GM19025 (cell line): ENCODE measurements around the gene SHBG.
A peak's percentile ranks its signal among the peaks of the same experiment; 100 is the strongest.
"Not testable (repeated sequence)": the region's sequence is repeated elsewhere in the genome, so short reads cannot be mapped to it uniquely, and the experiment has no call there.

Experiments used
- ATAC-seq: cut with Tn5 transposase; IDR thresholded peaks from one replicate; pipeline ENCODE4 v1.9.1; 2021; ENCODE audit warnings: mild to moderate bottlenecking, low read depth, moderate library complexity; ENCODE audit not compliant: unreplicated experiment

Gene SHBG

GRCh38 chr17:7610641-7611040 lies 19.3 kb upstream of the SHBG start:
- no peak for ATAC-seq

DNA sequence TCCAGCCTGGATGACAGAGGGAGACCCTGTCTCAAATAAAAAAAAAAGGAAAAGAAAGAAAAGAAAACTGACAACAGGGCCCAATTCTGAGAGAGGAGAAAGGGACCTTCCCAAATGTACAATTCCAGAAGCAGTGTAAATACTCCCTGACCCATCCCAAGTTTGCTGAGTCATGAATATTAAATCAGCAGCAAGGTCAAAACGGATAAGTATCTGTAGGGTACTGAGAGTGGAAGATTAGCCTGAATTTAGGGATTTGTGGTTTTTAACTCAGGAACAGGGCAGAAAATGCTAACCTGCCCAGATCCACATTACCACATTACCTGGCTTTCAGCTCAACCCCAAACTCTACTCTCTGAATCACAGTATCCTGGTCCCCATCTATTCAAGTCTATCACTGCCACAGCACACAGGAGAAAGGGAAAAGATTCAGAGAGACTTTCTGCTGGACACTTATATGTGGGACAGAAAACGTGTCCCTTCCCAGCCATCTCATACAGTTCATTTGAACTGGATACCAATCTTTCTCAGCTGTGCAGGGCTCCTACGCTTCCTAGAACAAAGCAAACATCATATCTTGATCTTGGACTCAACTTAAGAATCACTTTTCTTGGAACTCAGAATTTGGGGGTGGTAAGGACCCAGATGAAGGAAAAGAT lies 18.2 kb upstream of the SHBG start:
- no peak for ATAC-seq

DNA sequence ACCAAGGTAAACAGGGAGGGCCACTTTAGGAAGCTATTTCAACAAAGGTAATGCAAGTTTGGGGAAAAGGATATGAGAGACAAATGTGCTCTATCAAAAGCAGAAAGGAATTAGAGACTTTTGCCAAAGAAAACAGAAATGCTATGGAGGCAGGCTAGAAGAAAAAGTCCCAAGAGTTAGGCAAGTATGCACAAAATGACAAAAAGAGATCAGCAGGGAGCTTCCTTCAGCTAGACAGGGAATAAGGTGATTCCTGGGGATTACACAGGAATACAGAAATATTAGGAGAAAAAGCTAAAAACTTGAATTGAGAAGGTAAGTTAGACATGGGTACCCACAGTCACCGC lies 17.7 kb upstream of the SHBG start:
- no peak for ATAC-seq

DNA sequence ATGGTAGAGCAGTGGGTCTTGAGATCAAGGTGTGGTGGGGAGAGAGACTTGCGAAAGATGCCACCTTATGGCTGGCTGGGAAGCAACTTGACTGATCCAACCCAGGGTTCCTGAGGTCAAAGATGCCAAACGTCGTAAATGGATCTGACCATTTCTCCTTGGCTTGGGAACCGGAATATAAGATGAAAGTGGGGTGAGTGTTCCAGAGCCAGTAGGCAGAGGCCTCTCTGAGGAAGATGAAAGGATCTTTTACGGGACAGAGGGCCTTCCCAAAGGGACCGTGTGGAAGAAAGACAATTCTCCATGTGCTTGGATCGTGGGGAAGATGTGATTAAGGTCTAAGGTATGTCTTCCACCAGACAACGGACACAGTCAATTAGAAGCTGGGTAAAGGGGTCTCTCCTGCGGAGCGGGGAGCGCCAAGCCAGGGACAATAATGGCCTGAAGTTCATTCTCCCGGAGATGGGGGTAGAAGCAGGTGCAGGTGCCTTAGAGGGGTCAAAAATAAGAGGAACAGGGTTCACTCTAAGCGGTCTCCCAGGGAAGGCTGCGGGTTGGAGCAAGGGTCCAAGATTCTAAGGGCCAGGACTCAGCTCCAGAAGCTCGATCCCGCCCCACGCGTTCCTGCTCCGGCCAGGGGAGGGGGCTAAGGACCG lies 16.0 kb upstream of the SHBG start:
- ATAC-seq = no peak

DNA sequence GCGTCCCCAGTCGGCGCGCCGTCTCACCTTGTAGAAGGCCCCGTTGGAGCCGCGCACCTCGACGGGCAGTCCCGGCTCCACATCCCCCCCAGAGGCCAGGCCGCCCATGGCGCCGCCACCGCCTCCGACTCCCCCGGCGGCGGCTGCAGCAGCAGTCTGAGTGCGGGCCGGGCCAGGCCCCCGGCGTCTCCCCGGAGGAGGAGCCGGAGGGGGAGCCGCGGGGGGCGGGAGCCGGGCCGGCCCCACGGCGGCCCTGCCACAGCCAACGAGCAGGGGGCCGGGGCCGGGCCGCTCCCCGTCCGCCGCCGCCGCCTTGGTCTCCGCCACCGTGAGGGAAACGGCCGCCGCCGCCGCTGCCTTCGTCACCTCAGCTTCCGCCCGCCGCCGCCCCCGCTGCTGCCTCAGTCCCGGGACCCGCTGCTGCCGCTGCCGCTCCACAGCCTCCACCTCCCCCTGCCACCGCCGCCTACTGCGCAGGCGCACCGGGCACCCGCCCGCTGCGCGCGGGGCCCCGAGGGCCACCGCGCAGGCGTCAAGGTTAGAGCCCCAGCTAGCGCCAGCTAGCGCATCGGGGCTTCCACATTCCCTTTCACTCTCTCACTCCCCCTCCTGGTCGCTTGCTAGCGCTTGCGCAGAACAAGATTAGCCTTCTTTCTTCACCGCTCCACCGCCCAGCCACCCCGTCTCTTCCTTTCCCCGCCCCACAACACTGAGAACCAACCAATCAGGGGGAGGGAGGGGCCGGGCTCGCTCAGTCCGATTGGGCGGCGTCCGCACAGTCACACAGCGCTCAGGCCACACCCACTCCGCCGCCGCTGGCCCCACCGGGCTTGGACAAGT lies 15.3 kb upstream of the SHBG start, which contains the start of gene FXR2:
TSS of gene FXR2 (minus strand) at position 473 of the 840 bp plus-strand sequence. CDS start at position 108, 365 bp downstream.
- ATAC-seq = peak; percentile 83

GRCh38 chr17:7615265-7615747 lies 14.6 kb upstream of the SHBG start:
- no peak for ATAC-seq

DNA sequence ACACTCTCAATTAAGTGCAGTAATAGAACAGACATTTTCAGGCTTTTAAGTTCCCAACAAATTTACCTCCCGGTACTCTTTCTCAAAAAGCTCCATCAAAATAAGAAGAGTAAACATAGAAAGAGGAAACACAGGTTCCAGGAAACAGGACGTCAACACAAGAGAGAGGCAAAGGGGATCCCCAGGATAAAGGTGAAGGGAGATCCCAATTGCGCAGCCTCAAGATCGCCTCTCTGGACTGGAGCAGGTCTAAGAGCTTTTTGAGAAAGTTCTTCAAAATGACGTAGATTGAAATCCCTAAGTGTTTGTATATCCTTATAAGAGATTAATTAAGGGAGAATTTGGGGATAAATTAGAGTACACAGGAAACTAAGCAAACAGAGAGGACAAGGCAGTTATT lies 11.3 kb upstream of the SHBG start:
- no peak for ATAC-seq

DNA sequence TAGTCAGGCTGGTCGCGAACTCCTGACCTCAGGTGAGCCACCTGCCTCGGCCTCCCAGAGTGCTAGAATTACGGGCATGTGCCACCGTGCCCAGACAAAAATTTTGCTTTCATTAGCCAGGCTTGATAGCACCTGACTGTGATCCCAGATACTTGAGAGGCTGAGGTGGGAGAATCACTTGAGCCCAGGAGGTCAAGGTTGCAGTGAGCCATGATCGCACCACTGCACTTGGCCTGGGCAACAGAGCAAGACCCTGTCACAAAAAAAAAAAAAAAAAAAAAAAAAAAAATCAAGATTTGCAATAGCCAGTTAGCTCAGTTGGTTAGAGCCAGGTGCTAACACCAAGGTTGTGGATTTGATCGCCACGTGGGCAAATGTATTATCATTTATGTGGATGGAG lies 9.1 kb upstream of the SHBG start:
- ATAC-seq = no peak

GRCh38 chr17:7623661-7624060 lies 6.3 kb upstream of the SHBG start:
- no peak for ATAC-seq

DNA sequence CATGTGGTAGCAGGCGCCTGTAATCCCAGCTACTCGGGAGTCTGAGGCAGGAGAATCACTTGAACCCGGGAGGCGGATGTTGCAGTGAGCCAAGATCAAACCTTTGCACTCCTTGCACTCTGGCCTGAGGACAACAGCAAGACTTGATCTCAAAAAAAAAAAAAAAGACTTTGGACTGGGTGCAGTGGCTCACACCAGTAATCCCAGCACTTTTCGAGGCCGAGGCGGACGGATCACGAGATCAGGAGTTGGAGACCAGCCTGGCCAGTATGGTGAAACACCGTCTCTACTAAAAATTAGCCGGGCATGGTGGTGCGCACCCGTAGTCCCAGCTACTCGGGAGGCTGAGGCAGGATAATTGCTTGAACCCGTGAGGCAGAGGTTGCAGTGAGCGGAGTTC lies 4.2 kb upstream of the SHBG start:
- ATAC-seq = not testable (repeated sequence)

DNA sequence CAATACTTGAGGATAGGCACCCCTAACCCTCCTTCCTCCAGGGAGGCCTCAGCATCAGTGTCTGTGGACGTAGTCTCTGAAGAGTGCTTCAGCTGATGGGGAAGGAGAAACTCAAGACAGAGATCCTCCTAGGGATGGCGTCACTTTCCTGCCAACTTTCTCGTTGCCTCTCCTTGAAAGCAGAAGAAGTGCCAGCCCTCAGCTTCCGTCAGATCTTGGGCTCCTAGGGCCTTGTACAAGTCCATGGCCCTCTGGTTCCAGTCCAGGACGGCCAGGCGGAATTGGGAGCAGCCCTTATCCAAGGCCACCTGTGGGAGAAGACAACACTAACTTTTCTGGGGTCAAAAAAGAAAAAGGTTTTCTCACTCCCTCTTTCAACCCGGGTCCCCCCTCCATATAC lies 3.6 kb upstream of the SHBG start:
- no peak for ATAC-seq

DNA sequence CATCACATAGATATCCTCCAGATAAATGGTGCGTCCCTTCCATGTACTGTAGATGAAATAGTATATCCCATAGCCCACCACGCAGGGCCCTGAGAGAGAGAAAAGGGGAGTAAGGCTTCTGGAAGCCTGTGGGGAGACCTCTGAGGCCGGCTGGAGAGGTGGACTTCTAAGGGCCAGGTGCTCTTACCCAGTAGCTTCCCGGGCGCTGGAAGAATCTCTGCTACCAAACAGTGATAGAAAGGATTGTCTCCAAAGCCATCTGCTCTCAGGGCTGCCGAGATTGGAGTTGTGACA lies 3.0 kb upstream of the SHBG start:
- no peak for ATAC-seq

GRCh38 chr17:7627250-7628121 lies 2.4 kb upstream of the SHBG start, which contains the start of gene SAT2:
SAT2 (minus strand) TSS chr17:7627821; CDS start chr17:7627635, 186 bp downstream.
- ATAC-seq = peak; percentile 85

DNA sequence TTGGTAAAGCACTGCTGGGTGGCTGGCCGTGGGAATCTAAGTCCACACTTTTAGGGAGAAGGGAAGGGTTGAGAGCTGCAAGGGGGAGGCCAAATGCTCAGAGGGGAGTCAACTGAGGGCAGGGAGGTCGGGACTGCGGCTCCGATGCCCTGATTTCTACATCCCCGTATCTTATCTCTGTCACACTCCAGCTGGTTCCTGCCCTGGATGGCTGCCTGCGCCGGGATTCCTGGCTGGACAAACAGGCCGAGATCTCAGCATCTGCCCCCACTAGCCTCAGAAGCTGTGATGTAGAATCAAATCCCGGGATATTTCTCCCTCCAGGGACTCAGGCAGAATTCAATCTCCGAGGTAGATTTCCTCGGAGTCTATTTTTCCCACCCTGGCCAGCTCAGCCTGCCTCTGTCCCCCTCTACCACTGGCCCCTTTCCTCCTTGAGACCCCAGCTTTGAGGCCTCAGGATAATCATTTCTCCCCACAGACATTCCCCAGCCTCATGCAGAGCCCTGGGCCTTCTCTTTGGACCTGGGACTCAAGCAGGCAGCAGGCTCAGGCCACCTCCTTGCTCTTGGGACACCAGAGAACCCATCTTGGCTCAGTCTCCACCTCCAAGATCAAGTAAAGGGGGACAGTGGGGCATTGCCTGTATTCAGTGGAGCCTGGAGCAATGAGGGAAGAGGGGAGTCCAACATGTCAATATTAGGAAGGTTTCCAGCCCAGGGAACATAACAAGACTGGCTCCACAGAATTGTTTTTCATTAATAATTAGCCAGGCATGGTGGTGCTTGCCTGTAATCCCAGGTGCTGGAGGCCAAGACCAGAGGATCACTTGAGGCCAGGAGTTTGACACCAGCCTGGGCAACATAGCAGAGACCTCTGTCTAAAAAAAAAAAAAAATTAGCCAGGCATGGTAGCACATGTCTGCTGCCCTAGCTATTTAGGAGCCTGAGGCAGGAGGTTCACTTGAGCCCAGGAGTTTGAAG lies 1.8 kb downstream of the SHBG start:
- ATAC-seq = no peak

- no peak for ATAC-seq
These were observed 2.6 kb downstream of the SHBG start for GRCh38 chr17:7632492-7632894.

DNA sequence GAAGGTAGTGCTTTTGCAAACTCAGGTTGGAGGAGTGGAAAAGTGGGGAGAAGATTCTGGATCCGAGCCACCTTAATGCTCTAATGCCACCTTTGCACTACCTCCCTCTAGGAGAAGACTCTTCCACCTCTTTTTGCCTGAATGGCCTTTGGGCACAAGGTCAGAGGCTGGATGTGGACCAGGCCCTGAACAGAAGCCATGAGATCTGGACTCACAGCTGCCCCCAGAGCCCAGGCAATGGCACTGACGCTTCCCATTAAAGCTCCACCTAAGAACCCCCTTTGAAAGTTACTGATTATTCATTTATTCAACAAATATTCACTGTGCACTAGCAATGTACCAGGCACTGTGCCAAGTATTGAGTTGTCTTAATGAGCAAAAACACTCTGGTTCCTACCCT lies 3.2 kb downstream of the SHBG start:
- ATAC-seq = no peak

GRCh38 chr17:7634384-7634783 lies 4.4 kb downstream of the SHBG start:
- ATAC-seq = no peak

- ATAC-seq = no peak
These were observed 6.2 kb downstream of the SHBG start for GRCh38 chr17:7636163-7636562.

GRCh38 chr17:7640783-7641182 lies 10.8 kb downstream of the SHBG start:
- ATAC-seq = no peak
